Stimulated activated CD4-positive, alpha-beta T cell treated with anti-CD3 and anti-CD28 coated beads, Interleukin-12 subunit alpha, Interleukin-12 subunit beta, amount 100 ng/mL, for 24 hours (primary cell): ENCODE measurements around the gene CPEB4.

Experiments used
- DNase-seq, 2 experiments: peaks; one replicate each; pipeline ENCODE4 v3.0.0-alpha.2; 2020; ENCODE audit warnings: low read depth in 2 of 2

Gene CPEB4

DNA sequence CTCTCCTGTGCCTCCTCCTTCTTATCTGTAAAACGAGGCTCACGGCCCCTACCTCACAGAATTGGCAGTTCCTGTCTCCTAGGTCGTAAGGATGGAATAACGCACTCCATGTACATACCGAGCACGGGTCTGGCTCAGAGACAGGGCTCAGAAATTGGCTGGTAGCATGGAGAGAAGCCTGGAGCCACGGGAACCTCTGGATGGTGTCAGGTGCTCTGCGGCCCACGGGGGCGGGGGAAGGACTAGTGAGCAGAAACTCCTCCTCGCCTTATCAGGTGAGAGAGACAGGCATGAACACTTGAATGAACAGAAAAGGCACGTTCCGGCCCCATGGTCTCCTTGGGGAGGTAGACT is 85.4 kb downstream of the CPEB4 start:
- DNase-seq, result no peak

- no peak for DNase-seq
Observed at GRCh38 chr5:173974688-173975239, 86.6 kb downstream of the CPEB4 start.

- DNase-seq, result no peak
Observed at GRCh38 chr5:173981185-173981761, 93.1 kb downstream of the CPEB4 start.

- DNase-seq, result no peak
Observed at GRCh38 chr5:173984218-173984617, 96.1 kb downstream of the CPEB4 start.

DNA sequence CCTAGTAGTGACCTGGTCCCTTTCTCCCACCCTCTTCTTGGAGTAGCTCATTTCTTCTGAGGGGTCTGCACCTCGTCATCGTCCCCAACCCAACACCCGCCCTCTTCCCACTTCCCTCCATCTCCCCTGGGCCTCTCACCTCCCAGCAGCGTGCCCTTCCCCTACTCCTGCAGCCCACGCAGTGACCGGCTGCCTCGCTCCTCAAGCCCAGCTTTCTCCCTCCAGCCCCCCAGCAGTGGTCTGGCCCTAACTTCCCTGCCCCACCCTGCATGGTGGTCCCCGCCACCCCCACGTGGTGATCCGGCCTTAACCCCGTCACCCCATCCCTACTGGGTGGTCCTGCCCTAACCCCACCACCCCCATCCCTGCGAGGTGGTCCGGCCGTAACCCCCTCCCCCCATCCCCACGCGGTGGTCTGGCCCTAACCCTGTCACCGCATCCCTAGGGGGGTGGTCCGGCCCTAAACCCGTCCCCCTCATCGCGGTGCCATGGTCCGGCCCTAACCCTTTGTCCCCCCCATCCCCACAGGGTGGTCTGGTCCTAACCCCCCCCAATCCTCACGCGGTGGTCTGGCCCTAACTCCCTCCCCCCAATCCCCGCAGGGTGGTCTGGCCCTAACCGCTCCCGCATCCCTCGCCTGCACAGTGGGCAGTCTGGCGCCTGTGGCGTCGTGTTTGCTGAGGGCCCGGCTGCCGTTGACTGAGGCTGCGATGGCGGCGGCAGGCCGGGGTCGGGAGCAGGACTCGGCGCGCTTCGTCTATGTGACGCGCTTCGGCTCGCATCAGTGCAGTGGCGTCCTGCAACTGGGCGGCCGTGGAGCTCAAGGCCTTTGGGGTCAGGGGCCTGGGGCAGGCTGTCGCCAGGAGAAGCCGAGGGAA is 100.6 kb downstream of the CPEB4 start, which contains the start of gene C5orf47:
Gene C5orf47, plus strand, starts transcription at position 617 of the 878 bp plus-strand sequence. Its CDS starts 94 bp downstream, at position 711.
- DNase-seq, result no peak

- no peak for DNase-seq
Observed at GRCh38 chr5:173989432-173990082, 101.4 kb downstream of the CPEB4 start.

- no peak for DNase-seq
Observed at GRCh38 chr5:173997331-173997730, 109.2 kb downstream of the CPEB4 start.

DNA sequence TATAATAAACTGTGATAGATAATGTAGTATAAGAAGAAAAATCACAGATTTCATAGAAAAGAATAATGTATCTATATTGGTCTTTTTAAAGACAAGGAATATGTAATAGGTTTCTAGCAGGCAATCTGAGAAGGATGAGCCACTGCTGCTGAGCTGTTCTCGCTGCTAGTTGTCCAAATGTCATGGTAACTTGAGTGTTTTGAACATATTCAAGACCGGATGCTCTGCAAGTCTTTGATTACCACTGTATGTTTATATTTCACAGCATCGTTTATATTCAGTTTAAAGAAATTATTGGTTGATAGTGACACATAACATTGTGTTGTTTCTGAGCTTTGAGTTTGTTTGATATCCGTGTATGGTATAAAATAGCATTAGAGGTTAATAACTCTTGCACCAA is 110.4 kb downstream of the CPEB4 start:
- DNase-seq, result no peak

GRCh38 chr5:174000076-174000475 is 111.9 kb downstream of the CPEB4 start:
- DNase-seq, result no peak

- no peak for DNase-seq
Observed at GRCh38 chr5:174003795-174004194, 115.6 kb downstream of the CPEB4 start.

DNA sequence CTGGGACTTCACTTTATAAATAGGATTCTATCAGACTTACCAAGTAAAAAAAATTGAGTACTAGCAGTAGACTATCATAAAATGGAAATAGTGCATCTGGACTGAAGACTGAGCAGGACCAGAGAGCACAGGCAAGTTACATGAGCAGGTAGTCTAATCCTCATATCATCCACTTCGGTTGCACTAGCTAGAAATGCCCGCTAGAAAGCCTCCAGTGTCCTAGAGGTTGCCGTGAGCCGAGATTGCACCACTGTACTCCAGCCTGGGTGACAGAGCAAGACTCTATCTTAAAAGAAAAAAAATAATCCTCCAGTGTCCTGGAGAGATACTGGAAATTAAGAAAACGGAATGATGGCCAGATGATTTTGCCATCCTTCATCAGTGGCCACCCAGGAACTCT is 120.8 kb downstream of the CPEB4 start:
- no peak for DNase-seq

DNA sequence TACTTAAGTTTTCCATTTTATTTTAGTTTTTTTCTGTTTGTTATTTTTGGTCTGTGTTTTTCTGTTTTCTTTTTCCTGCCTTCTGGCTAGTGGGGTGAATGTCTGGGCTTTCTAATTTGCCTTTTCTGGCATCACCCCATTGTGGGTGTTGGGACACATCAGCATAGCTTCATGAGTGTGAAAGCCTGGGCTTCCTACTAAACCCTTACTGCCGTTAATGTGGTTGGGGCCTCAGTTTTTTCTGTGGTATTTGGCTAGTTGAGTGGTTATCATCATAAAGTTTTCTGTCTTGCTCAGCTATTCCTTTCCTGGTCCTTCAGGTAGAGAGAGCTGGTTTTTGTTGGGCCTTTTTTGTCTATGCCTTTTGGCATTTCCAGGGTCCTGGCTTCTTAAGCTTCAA is 122.2 kb downstream of the CPEB4 start:
- no peak for DNase-seq

- no peak for DNase-seq
Observed at GRCh38 chr5:174011441-174011840, 123.3 kb downstream of the CPEB4 start.
